Panc1 (cell line): ENCODE data around the gene RBP2. TPM values are rescaled to one million over a fixed set of nuclear protein-coding genes. Genes with fewer than 3 reads are reported as not detected.

Experiments
- ATAC-seq: fragments of 200-7000 bp; cut with Tn5 transposase; 2 replicates; pipeline ENCODE4 v1.9.1; 2020; ENCODE audit warnings: mild to moderate bottlenecking, moderate library complexity
- BruUV-seq: library from RNA; stranded (reverse); fragments of 400-500 nt; replicated peaks from 2 replicates; lab custom pipeline; 2021; lab: Mats Ljungman, UMichigan
- CTCF ChIA-PET: fragments of 300-600 bp; sonication (Branson Sonifier 250); formaldehyde crosslinking; loops from one replicate; lab custom pipeline; 2022; ENCODE audit warnings: antibody characterized with exemption; lab: Charles Lee
- POLR2A ChIA-PET: fragments of 300-600 bp; sonication (Branson Sonifier 250); formaldehyde crosslinking; loops from one replicate; lab custom pipeline; 2022; ENCODE audit warnings: antibody characterized with exemption; lab: Charles Lee
- DNase-seq: peaks from one replicate; pipeline ENCODE4 v3.0.0-alpha.2; 2010; ENCODE audit warnings: low read depth, low spot score
- H3K27ac ChIP-seq: 2 replicates; pipeline ENCODE4 v1.5.1; 2011; ENCODE audit warnings: mild to moderate bottlenecking, low read length, inconsistent platforms
- H3K27me3 ChIP-seq: fragments of 200-500 bp; sonication (Bioruptor generic); 2 replicates; pipeline ENCODE4 v1.6.0; 2014; ENCODE audit warnings: low read length, inconsistent platforms; ENCODE audit not compliant: control insufficient read depth, insufficient read depth
- H3K36me3 ChIP-seq: fragments of 200-500 bp; sonication (Bioruptor generic); 2 replicates; pipeline ENCODE4 v1.5.1; 2014; ENCODE audit warnings: inconsistent platforms, mild to moderate bottlenecking, low read length, moderate library complexity; ENCODE audit not compliant: control insufficient read depth, insufficient read depth
- H3K4me1 ChIP-seq: 2 replicates; pipeline ENCODE4 v1.5.1; 2011; ENCODE audit warnings: inconsistent platforms, mild to moderate bottlenecking, low read length, moderate library complexity; ENCODE audit not compliant: control insufficient read depth, insufficient read depth
- H3K4me3 ChIP-seq, 2 experiments: 2 replicates each; pipeline ENCODE4 v1.5.1; 2011 to 2012; ENCODE audit warnings: low read depth in 2 of 2, low read length in 2 of 2, mild to moderate bottlenecking in 2 of 2, inconsistent platforms in 1 of 2, moderate library complexity in 1 of 2
- H3K9me3 ChIP-seq: fragments of 200-500 bp; sonication (Bioruptor generic); 2 replicates; pipeline ENCODE4 v1.5.1; 2014; ENCODE audit warnings: low read depth, mild to moderate bottlenecking, inconsistent platforms, low read length, moderate library complexity; ENCODE audit not compliant: control insufficient read depth, insufficient read depth
- POLR2AphosphoS5 ChIP-seq: IDR thresholded peaks from 2 replicates; pipeline ENCODE4 v1.6.1; 2012; ENCODE audit warnings: mild to moderate bottlenecking, low read depth, low read length, moderate library complexity
- SIN3A ChIP-seq: IDR thresholded peaks from 2 replicates; pipeline ENCODE4 v1.6.1; 2012; ENCODE audit warnings: low read depth, mild to moderate bottlenecking, low read length, moderate library complexity, borderline replicate concordance; ENCODE audit not compliant: insufficient read depth
- TCF7L2 ChIP-seq: IDR thresholded peaks from 2 replicates; pipeline ENCODE4 v1.6.1; 2011; ENCODE audit warnings: mild to moderate bottlenecking, low read depth, low read length, inconsistent platforms
- in situ Hi-C: cut with HindIII; loops from 2 replicates; pipeline ENCODE4 v1.10.0; 2016; ENCODE audit warnings: low sequenced_read_pairs, low pct_unique_long_range_greater_than_20kb
- intact Hi-C: fragments of 100-400 bp; cut with micrococcal nuclease; formaldehyde crosslinking; loops from one replicate; pipeline ENCODE4 v1.10.0; 2022; ENCODE audit not compliant: unreplicated experiment
- total RNA-seq: library from RNA; stranded (reverse); gene quantifications from one replicate; pipeline ENCODE4 v1.2.1, GENCODE V29; 2021; ENCODE audit not compliant: unreplicated experiment
- TF ChIP-seq, protein P1 (sequence below): fragments of 450-650 bp; IDR thresholded peaks from 2 replicates; pipeline ENCODE4 v1.5.1; 2017; ENCODE audit warnings: mild to moderate bottlenecking
- TF ChIP-seq, protein P2 (sequence below), 2 experiments: IDR thresholded peaks; 2 replicates each; pipeline ENCODE4 v1.6.1; 2011 to 2012; ENCODE audit warnings: low read depth in 2 of 2, control low read depth in 1 of 2, low read length in 1 of 2, mild to moderate bottlenecking in 1 of 2, moderate library complexity in 1 of 2; ENCODE audit not compliant: insufficient read depth in 1 of 2

Gene RBP2
- total RNA-seq, 1 experiment from 2014 or later: not detected

DNA sequence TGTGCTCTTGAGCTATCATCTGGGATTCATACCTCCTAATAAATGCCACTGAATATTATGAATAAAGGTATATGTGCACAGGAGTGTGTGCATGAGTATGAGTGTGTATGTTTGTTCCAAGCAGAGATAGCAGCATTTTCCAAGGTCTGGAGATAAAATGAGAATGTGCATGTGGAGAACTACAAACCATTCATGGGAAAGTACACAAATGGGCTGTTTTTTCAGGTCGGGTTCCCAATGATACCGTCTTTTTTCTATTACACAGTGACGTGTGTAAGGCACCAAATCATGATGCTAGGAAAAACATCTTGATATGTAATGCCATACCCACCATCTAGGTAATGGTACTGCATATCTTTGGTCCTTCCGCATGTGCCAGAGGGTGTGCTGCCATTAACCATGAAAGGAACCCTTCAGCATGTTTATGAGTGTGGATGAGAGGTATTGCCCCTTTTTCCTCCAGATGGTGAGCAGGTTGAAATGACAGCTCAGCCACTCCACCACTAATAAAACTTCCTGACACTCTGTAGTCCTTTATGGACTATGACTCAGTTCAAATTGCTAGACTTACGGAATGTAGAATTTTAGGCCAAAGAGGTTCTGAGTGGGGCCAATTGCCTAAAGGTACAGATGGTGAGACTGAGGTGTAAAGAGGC is 50.4 kb downstream of the RBP2 start:
- in situ Hi-C loops: no loop called here
- CTCF ChIA-PET: no interaction called here
- H3K4me1 ChIP-seq: no peaks in the 10 kb centered on the region
- H3K9me3 ChIP-seq: no peaks in the 10 kb centered on the region
- H3K36me3 ChIP-seq: no peaks in the 10 kb centered on the region
- H3K4me3 ChIP-seq: no peak overlapping the region
- no peak overlapping the region for H3K27ac ChIP-seq
- BruUV-seq: no TSS peak
- POLR2A ChIA-PET: no interaction called here
- TF ChIP-seq SIN3A: no peak
- TF ChIP-seq TCF7L2: no peak
- TF ChIP-seq POLR2AphosphoS5: no peak
- TF ChIP-seq, protein P1, sequence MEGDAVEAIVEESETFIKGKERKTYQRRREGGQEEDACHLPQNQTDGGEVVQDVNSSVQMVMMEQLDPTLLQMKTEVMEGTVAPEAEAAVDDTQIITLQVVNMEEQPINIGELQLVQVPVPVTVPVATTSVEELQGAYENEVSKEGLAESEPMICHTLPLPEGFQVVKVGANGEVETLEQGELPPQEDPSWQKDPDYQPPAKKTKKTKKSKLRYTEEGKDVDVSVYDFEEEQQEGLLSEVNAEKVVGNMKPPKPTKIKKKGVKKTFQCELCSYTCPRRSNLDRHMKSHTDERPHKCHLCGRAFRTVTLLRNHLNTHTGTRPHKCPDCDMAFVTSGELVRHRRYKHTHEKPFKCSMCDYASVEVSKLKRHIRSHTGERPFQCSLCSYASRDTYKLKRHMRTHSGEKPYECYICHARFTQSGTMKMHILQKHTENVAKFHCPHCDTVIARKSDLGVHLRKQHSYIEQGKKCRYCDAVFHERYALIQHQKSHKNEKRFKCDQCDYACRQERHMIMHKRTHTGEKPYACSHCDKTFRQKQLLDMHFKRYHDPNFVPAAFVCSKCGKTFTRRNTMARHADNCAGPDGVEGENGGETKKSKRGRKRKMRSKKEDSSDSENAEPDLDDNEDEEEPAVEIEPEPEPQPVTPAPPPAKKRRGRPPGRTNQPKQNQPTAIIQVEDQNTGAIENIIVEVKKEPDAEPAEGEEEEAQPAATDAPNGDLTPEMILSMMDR: no peak
- TF ChIP-seq, protein P2, sequence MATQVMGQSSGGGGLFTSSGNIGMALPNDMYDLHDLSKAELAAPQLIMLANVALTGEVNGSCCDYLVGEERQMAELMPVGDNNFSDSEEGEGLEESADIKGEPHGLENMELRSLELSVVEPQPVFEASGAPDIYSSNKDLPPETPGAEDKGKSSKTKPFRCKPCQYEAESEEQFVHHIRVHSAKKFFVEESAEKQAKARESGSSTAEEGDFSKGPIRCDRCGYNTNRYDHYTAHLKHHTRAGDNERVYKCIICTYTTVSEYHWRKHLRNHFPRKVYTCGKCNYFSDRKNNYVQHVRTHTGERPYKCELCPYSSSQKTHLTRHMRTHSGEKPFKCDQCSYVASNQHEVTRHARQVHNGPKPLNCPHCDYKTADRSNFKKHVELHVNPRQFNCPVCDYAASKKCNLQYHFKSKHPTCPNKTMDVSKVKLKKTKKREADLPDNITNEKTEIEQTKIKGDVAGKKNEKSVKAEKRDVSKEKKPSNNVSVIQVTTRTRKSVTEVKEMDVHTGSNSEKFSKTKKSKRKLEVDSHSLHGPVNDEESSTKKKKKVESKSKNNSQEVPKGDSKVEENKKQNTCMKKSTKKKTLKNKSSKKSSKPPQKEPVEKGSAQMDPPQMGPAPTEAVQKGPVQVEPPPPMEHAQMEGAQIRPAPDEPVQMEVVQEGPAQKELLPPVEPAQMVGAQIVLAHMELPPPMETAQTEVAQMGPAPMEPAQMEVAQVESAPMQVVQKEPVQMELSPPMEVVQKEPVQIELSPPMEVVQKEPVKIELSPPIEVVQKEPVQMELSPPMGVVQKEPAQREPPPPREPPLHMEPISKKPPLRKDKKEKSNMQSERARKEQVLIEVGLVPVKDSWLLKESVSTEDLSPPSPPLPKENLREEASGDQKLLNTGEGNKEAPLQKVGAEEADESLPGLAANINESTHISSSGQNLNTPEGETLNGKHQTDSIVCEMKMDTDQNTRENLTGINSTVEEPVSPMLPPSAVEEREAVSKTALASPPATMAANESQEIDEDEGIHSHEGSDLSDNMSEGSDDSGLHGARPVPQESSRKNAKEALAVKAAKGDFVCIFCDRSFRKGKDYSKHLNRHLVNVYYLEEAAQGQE (IDR thresholded peaks at IDR 0.05; ENCODE audit: insufficient read depth in 1 of 2, low read depth in 2 of 2, low read length in 1 of 2): no peak
- intact Hi-C loops: loop anchor here (10.0 kb wide), 1 partner anchor 509 kb away; the partner anchor contains the start of gene CLSTN2
- H3K27me3 ChIP-seq: no peaks in the 10 kb centered on the region
- DNase-seq: no peak
- ATAC-seq: no peak

DNA sequence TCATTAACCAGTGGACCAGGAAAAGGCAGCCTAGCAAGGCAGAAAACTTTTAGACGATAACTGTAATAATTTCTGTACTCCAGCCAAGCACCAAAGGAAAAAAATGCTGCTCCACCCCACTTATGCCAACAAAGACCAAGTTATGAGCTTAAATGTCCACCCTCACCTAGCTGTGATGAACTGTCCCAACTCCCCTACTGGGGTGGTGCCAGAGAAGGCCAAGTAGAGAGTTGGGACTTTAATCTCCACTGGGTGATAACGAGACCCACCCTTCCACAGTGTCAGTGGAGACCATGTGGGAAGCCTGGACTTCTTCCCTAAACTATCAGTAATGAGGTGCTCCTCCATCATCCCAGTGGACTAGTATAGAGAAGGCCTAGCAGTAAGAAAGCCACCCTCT is 53.1 kb downstream of the RBP2 start:
- DNase-seq: no peak

More for the DNA sequence above, 53.1 kb downstream of the RBP2 start:
- BruUV-seq: no TSS peak
- in situ Hi-C loops (no loop called here), intact Hi-C loops (loop anchor here (10.0 kb wide), 1 partner anchor 512 kb away; the partner anchor contains the start of gene CLSTN2)
- Histone ChIP-seq H3K27me3 (no peaks in the 10 kb centered on the region), H3K4me3 (no peak overlapping the region), H3K4me1 (no peaks in the 10 kb centered on the region), H3K27ac (no peak overlapping the region), H3K36me3 (no peaks in the 10 kb centered on the region), H3K9me3 (no peaks in the 10 kb centered on the region)
- POLR2A ChIA-PET: no interaction called here
- CTCF ChIA-PET: interaction anchor here (0.5 kb wide), 1 partner anchor 1530 kb away, joined by 15 read pairs; no protein-coding TSS in a partner anchor
- TF ChIP-seq SIN3A: no peak
- TF ChIP-seq TCF7L2: no peak
- TF ChIP-seq, protein P2 (IDR thresholded peaks at IDR 0.05; ENCODE audit: insufficient read depth in 1 of 2, low read depth in 2 of 2, low read length in 1 of 2): no peak
- TF ChIP-seq, protein P1: no peak
- no peak for TF ChIP-seq POLR2AphosphoS5
- ATAC-seq: no peak
